HepG2 (cell line): ENCODE results near the gene METTL5. TPM values are rescaled to one million over a fixed set of nuclear protein-coding genes. Genes with fewer than 3 reads are reported as not detected.

ENCODE experiments used
- ATAC-seq: fragments of 200-7000 bp; cut with Tn5 transposase; 3 replicates; pipeline ENCODE4 v1.9.1; 2020; ENCODE audit warnings: mild to moderate bottlenecking, moderate library complexity
- BruUV-seq: library from RNA; stranded (reverse); fragments of 400-500 nt; replicated peaks from 2 replicates; lab custom pipeline; 2021; lab: Mats Ljungman, UMichigan
- CTCF ChIA-PET: fragments of 300-600 bp; formaldehyde crosslinking; extraction: SDS; loops from one replicate; lab custom pipeline; 2021; ENCODE audit warnings: low total read pairs, inconsistent platforms, low intra/inter-chr PET ratio; lab: Yijun Ruan, JAX
- POLR2A ChIA-PET: fragments of 350-600 bp; sonication (Branson Sonifier 250); formaldehyde crosslinking; loops from one replicate; lab custom pipeline; 2020; ENCODE audit warnings: antibody characterized with exemption, inconsistent platforms; lab: Yijun Ruan, JAX
- DNase-seq: peaks from one replicate; pipeline ENCODE4 v3.0.0-alpha.2; 2015; ENCODE audit warnings: low spot score
- FAIRE-seq: peaks from 3 replicates; lab custom pipeline; 2011; peaks lifted over from hg19 to GRCh38; lab: Jason Lieb, UNC
- H2AFZ ChIP-seq: one replicate; pipeline ENCODE4 v1.6.1; 2011; ENCODE audit warnings: low read length, inconsistent platforms
- H3K27ac ChIP-seq: fragments of 300-600 bp; 3 replicates; pipeline ENCODE4 v1.8.0; 2011; ENCODE audit warnings: mixed run types, mild to moderate bottlenecking, mixed read lengths, low read length, inconsistent platforms; ENCODE audit not compliant: insufficient read depth; ENCODE audit errors: extremely low read length
- H3K27me3 ChIP-seq, 2 experiments: fragments of 200-600 bp in 1 of 2; 2 replicates in 1 of 2; 3 replicates in 1 of 2; pipeline versions ENCODE4 v1.6.0 to v1.8.0; 2011; ENCODE audit warnings: low read length in 2 of 2, mild to moderate bottlenecking in 2 of 2, moderate library complexity in 2 of 2, inconsistent platforms in 1 of 2; ENCODE audit not compliant: insufficient read depth in 2 of 2, control insufficient read depth in 1 of 2
- H3K36me3 ChIP-seq, 2 experiments: fragments of 200-600 bp in 1 of 2; replicated peaks in 1 of 2; 2 replicates in 1 of 2; 3 replicates in 1 of 2; pipeline versions ENCODE4 v1.5.1 to v1.8.0; 2011; ENCODE audit warnings: low read length in 2 of 2, inconsistent platforms in 1 of 2; ENCODE audit not compliant: insufficient read depth in 2 of 2, control insufficient read depth in 1 of 2
- H3K4me1 ChIP-seq: 2 replicates; pipeline ENCODE4 v1.5.1; 2012; ENCODE audit warnings: low read length, inconsistent platforms; ENCODE audit not compliant: insufficient read depth
- H3K4me2 ChIP-seq: 2 replicates; pipeline ENCODE4 v1.6.0; 2011; ENCODE audit warnings: low read depth, low read length, inconsistent platforms
- H3K4me3 ChIP-seq, 3 experiments: fragments of 200-600 bp in 1 of 3; sonication (generic), shearing (Covaris generic) in 1 of 3; replicated peaks in 1 of 3; 2 replicates each; pipeline ENCODE4 v1.5.1; 2011 to 2016; ENCODE audit warnings: low read length in 3 of 3, inconsistent platforms in 2 of 3, low read depth in 2 of 3, mild to moderate bottlenecking in 2 of 3, control low read depth in 1 of 3, mixed read lengths in 1 of 3; ENCODE audit not compliant: insufficient read depth in 1 of 3
- H3K79me2 ChIP-seq: one replicate; pipeline ENCODE4 v1.6.1; 2011; ENCODE audit warnings: low read length, inconsistent platforms; ENCODE audit not compliant: insufficient read depth
- H3K9ac ChIP-seq: 2 replicates; pipeline ENCODE4 v1.6.0; 2011; ENCODE audit warnings: mild to moderate bottlenecking, low read depth, low read length, inconsistent platforms; ENCODE audit not compliant: insufficient read depth
- H3K9me3 ChIP-seq: 2 replicates; pipeline ENCODE4 v1.5.1; 2012; ENCODE audit warnings: mild to moderate bottlenecking, low read length
- H4K20me1 ChIP-seq: 2 replicates; pipeline ENCODE4 v1.6.0; 2011; ENCODE audit warnings: inconsistent platforms, mild to moderate bottlenecking, low read length, moderate library complexity; ENCODE audit not compliant: insufficient read depth
- CEBPZ ChIP-seq: IDR thresholded peaks from 2 replicates; pipeline ENCODE4 v1.6.1; 2012; ENCODE audit warnings: low read length, improper control_type of control experiment
- CSRNP1 ChIP-seq: sonication (generic); formaldehyde crosslinking; IDR thresholded peaks from 2 replicates; pipeline ENCODE4 v1.8.1; 2023; ENCODE audit warnings: mild to moderate bottlenecking, missing genetic modification reagents
- HDAC6 ChIP-seq: fragments of 200-600 bp; sonication (generic); IDR thresholded peaks from 2 replicates; pipeline ENCODE4 v1.7.0; 2017; ENCODE audit warnings: mild to moderate bottlenecking, antibody characterized with exemption, low read length, low read depth
- KLF6 ChIP-seq: IDR thresholded peaks from 2 replicates; pipeline ENCODE4 v1.8.0; 2016; ENCODE audit warnings: missing biosample characterization, missing genetic modification reagents
- SIX1 ChIP-seq: sonication (generic); formaldehyde crosslinking; IDR thresholded peaks from 2 replicates; pipeline ENCODE4 v1.4.0; 2020; ENCODE audit warnings: missing genetic modification reagents, borderline replicate concordance
- XRCC5 ChIP-seq: fragments of 200-400 bp; formaldehyde crosslinking; optimal IDR thresholded peaks from 2 replicates; pipeline ENCODE3; 2017; ENCODE audit warnings: mild to moderate bottlenecking, low read length
- ZNF142 ChIP-seq: sonication (generic); formaldehyde crosslinking; IDR thresholded peaks from 2 replicates; pipeline ENCODE4 v1.4.0; 2020; ENCODE audit warnings: missing genetic modification reagents
- ZNF292 ChIP-seq: sonication (generic); formaldehyde crosslinking; IDR thresholded peaks from 2 replicates; pipeline ENCODE4 v1.8.1; 2022; ENCODE audit warnings: mild to moderate bottlenecking, low read depth, missing genetic modification reagents, borderline replicate concordance
- WGBS: methylation state at CpG from one replicate; pipeline ENCODE4 v1.1.6; 2017; ENCODE audit warnings: low lambda C conversion rate; 5-methylcytosine and 5-hydroxymethylcytosine counted together
- in situ Hi-C: cut with HindIII; loops from 2 replicates; pipeline ENCODE4 v1.10.0; 2017; ENCODE audit warnings: low pct_unique_long_range_greater_than_20kb; ENCODE audit not compliant: extremely low pct_ligation_motif_present
- intact Hi-C: fragments of 100-400 bp; cut with micrococcal nuclease; formaldehyde crosslinking; loops from one replicate; pipeline ENCODE4 v1.10.0; 2022; ENCODE audit not compliant: unreplicated experiment
- polyA plus RNA-seq, 8 experiments: library from polyadenylated mRNA; depleted of rRNA in 3 of 8; stranded (reverse) in 7 of 8; unstranded in 1 of 8; fragments of >200 nt; fragmentation: Illumina TruSeq in 4 of 8; extraction: Trizol in 4 of 8; gene quantifications; 2 replicates each; pipeline versions ENCODE4 v1.2.1 to v1.2.3, GENCODE V29; 2011 to 2016; ENCODE audit warnings: low read depth in 4 of 8, missing spikeins in 1 of 8, mixed read lengths in 1 of 8; ENCODE audit not compliant: insufficient read depth in 1 of 8
- total RNA-seq, 5 experiments: library from RNA; depleted of rRNA; stranded (reverse); fragments of >200 nt; fragmentation: Illumina TruSeq; extraction: Trizol; gene quantifications; 2 replicates each; pipeline ENCODE4 v1.2.3, GENCODE V29; 2016; ENCODE audit warnings: low read depth in 1 of 5

Gene METTL5
- total and polyA plus RNA-seq, 2 of the 13 experiments (the other 11 are each of a cell fraction or from before 2014, with no cell fraction given): 50.7 to 95.1 TPM

- peak; percentile 57 for ATAC-seq
- Histone ChIP-seq H3K9me3 (no peaks in the 10 kb centered on the region), H3K4me3 (no peak overlapping the region), H3K36me3 (peaks cover 8 to 14% of the 10 kb centered on the region in 2 experiments; a peak in 4 of 5 replicates), H2AFZ (no peak overlapping the region), H4K20me1 (no peaks in the 10 kb centered on the region), H3K9ac (no peak overlapping the region), H3K4me2 (no peak overlapping the region), H3K27me3 (no peaks in the 10 kb centered on the region), H3K79me2 (peaks cover 55% of the 10 kb centered on the region), H3K27ac (no peak overlapping the region), H3K4me1 (peaks cover 12% of the 10 kb centered on the region)
- WGBS: 95% methylated on average over 2 of the region's 2 CpGs
- in situ Hi-C loops: no loop called here
- no TSS peak for BruUV-seq
- CTCF ChIA-PET: no interaction called here
- intact Hi-C loops: no loop called here
- no peak for FAIRE-seq
- POLR2A ChIA-PET: no interaction called here
- DNase-seq: no peak
- TF ChIP-seq CEBPZ (no peak), CSRNP1 (CRISPR knock-in tag) (0 out of 2 replicates have a peak, but pooled peaks have one; percentile 39), KLF6 (CRISPR knock-in tag) (no peak), ZNF292 (CRISPR knock-in tag) (no peak), ZNF142 (CRISPR knock-in tag) (no peak), XRCC5 (no peak), SIX1 (CRISPR knock-in tag) (no peak), HDAC6 (no peak)
These were observed 16.0 kb upstream of the METTL5 start for GRCh38 chr2:169840747-169841142.
